GM18498 (cell line): ENCODE data around the gene CIZ1.
"Not testable (repeated sequence)": the region's sequence is repeated elsewhere in the genome, so short reads cannot be mapped to it uniquely, and the experiment has no call there.

Experiments
- ATAC-seq: cut with Tn5 transposase; IDR thresholded peaks from one replicate; pipeline ENCODE4 v1.9.1; 2021; ENCODE audit warnings: mild to moderate bottlenecking, moderate library complexity; ENCODE audit not compliant: unreplicated experiment

CIZ1 gene

GRCh38 chr9:128149001-128149701 lies 42.2 kb downstream of the CIZ1 start, which contains the start of gene LCN2:
TSS of gene LCN2 (plus strand) at chr9:128149453. CDS start at chr9:128149526, 73 bp downstream.
- no peak for ATAC-seq

GRCh38 chr9:128148509-128149000 lies 42.8 kb downstream of the CIZ1 start:
- ATAC-seq, result no peak

- no peak for ATAC-seq
These were observed 44.7 kb downstream of the CIZ1 start for GRCh38 chr9:128146591-128147120.

GRCh38 chr9:128145951-128146351 lies 45.4 kb downstream of the CIZ1 start:
- no peak for ATAC-seq

- no peak for ATAC-seq
These were observed 45.8 kb downstream of the CIZ1 start for GRCh38 chr9:128145536-128145935.

- no peak for ATAC-seq
These were observed 46.9 kb downstream of the CIZ1 start for GRCh38 chr9:128144239-128145181.

- no peak for ATAC-seq
These were observed 47.7 kb downstream of the CIZ1 start for GRCh38 chr9:128143525-128144238.

GRCh38 chr9:128142596-128142995 lies 48.8 kb downstream of the CIZ1 start:
- ATAC-seq, result no peak

GRCh38 chr9:128142061-128142460 lies 49.3 kb downstream of the CIZ1 start:
- no peak for ATAC-seq

GRCh38 chr9:128141604-128142003 lies 49.8 kb downstream of the CIZ1 start:
- no peak for ATAC-seq

- ATAC-seq, result no peak
These were observed 51.8 kb downstream of the CIZ1 start for GRCh38 chr9:128139621-128140020.

- ATAC-seq, result no peak
These were observed 53.4 kb downstream of the CIZ1 start for GRCh38 chr9:128138001-128138400.

GRCh38 chr9:128136816-128137793 lies 54.3 kb downstream of the CIZ1 start:
- ATAC-seq, result no peak

- not testable (repeated sequence) for ATAC-seq
These were observed 55.8 kb downstream of the CIZ1 start for GRCh38 chr9:128135561-128135960.

- not testable (repeated sequence) for ATAC-seq
These were observed 59.2 kb downstream of the CIZ1 start for GRCh38 chr9:128132139-128132538.

- ATAC-seq, result not testable (repeated sequence)
These were observed 60.0 kb downstream of the CIZ1 start for GRCh38 chr9:128131346-128131745.

- not testable (repeated sequence) for ATAC-seq
These were observed 60.7 kb downstream of the CIZ1 start for GRCh38 chr9:128130651-128131050.

- ATAC-seq, result not testable (repeated sequence)
These were observed 61.3 kb downstream of the CIZ1 start for GRCh38 chr9:128129976-128130590.
